ENCODE data around the gene GRID2.

- TF ChIP-seq FOXP2 (optimal IDR thresholded peaks at IDR 0.05; ENCODE audit: borderline replicate concordance, extremely low read depth, extremely low read length, insufficient read depth) = no peak
- no peak for TF ChIP-seq REST (IDR thresholded peaks at IDR 0.05; ENCODE audit: insufficient read depth in 1 of 2, low read depth in 2 of 2, low read length in 2 of 2)
- no peak for TF ChIP-seq POLR2AphosphoS5 (IDR thresholded peaks at IDR 0.05; ENCODE audit: low read depth, low read length)
- TF ChIP-seq TAF1 (IDR thresholded peaks at IDR 0.05; ENCODE audit: borderline replicate concordance, insufficient read depth, low read length) = no peak
- no peak for TF ChIP-seq SIN3A (IDR thresholded peaks at IDR 0.05; ENCODE audit: borderline replicate concordance, insufficient read depth, low read length)
Measured at GRCh38 chr4:93337196-93337595, 1033.4 kb downstream of the GRID2 start.
